ENCODE results near the gene ZDHHC5.

DNA sequence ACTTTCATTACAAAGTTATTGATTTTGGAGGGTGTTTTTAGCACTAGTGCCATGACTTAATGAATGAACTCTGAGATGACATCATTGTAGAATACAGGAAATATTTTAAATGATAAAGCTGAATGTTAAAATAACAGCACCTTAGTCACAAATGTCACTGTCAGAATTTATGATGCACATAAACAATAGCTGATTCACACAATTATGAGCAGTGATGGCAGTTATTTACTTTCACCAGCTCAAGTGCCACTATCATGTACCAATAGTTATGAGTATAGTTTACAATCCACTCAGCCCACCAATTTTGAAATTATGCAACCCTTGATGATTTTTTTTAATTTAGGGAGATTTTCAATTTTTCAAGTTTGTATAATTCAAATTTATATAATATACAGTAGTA lies 47.4 kb upstream of the ZDHHC5 start:
- TF ChIP-seq CREM (CRISPR knock-in tag; IDR thresholded peaks at IDR 0.05) (no peak), KAT7 (CRISPR knock-in tag; IDR thresholded peaks at IDR 0.05; ENCODE audit: borderline replicate concordance) (no peak), FOXJ3 (CRISPR knock-in tag; IDR thresholded peaks at IDR 0.05; ENCODE audit: borderline replicate concordance) (no peak), TCF7 (CRISPR knock-in tag; IDR thresholded peaks at IDR 0.05; ENCODE audit: low read depth) (no peak), ZNF423 (CRISPR knock-in tag; IDR thresholded peaks at IDR 0.05) (no peak), RORB (CRISPR knock-in tag; IDR thresholded peaks at IDR 0.05) (no peak), SMAD3 (CRISPR knock-in tag; IDR thresholded peaks at IDR 0.05; ENCODE audit: borderline replicate concordance) (no peak), NR2C2 (CRISPR knock-in tag; IDR thresholded peaks at IDR 0.05) (no peak), SP1 (CRISPR knock-in tag; conservative IDR thresholded peaks at IDR 0.05) (no peak)
- TF ChIP-seq, protein P1, sequence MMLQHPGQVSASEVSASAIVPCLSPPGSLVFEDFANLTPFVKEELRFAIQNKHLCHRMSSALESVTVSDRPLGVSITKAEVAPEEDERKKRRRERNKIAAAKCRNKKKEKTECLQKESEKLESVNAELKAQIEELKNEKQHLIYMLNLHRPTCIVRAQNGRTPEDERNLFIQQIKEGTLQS (CRISPR knock-in tag; conservative IDR thresholded peaks at IDR 0.05) = no peak
- TF ChIP-seq, protein P2, sequence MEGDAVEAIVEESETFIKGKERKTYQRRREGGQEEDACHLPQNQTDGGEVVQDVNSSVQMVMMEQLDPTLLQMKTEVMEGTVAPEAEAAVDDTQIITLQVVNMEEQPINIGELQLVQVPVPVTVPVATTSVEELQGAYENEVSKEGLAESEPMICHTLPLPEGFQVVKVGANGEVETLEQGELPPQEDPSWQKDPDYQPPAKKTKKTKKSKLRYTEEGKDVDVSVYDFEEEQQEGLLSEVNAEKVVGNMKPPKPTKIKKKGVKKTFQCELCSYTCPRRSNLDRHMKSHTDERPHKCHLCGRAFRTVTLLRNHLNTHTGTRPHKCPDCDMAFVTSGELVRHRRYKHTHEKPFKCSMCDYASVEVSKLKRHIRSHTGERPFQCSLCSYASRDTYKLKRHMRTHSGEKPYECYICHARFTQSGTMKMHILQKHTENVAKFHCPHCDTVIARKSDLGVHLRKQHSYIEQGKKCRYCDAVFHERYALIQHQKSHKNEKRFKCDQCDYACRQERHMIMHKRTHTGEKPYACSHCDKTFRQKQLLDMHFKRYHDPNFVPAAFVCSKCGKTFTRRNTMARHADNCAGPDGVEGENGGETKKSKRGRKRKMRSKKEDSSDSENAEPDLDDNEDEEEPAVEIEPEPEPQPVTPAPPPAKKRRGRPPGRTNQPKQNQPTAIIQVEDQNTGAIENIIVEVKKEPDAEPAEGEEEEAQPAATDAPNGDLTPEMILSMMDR (IDR thresholded peaks at IDR 0.05) = no peak
- TF ChIP-seq, protein P3, sequence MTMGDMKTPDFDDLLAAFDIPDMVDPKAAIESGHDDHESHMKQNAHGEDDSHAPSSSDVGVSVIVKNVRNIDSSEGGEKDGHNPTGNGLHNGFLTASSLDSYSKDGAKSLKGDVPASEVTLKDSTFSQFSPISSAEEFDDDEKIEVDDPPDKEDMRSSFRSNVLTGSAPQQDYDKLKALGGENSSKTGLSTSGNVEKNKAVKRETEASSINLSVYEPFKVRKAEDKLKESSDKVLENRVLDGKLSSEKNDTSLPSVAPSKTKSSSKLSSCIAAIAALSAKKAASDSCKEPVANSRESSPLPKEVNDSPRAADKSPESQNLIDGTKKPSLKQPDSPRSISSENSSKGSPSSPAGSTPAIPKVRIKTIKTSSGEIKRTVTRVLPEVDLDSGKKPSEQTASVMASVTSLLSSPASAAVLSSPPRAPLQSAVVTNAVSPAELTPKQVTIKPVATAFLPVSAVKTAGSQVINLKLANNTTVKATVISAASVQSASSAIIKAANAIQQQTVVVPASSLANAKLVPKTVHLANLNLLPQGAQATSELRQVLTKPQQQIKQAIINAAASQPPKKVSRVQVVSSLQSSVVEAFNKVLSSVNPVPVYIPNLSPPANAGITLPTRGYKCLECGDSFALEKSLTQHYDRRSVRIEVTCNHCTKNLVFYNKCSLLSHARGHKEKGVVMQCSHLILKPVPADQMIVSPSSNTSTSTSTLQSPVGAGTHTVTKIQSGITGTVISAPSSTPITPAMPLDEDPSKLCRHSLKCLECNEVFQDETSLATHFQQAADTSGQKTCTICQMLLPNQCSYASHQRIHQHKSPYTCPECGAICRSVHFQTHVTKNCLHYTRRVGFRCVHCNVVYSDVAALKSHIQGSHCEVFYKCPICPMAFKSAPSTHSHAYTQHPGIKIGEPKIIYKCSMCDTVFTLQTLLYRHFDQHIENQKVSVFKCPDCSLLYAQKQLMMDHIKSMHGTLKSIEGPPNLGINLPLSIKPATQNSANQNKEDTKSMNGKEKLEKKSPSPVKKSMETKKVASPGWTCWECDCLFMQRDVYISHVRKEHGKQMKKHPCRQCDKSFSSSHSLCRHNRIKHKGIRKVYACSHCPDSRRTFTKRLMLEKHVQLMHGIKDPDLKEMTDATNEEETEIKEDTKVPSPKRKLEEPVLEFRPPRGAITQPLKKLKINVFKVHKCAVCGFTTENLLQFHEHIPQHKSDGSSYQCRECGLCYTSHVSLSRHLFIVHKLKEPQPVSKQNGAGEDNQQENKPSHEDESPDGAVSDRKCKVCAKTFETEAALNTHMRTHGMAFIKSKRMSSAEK (CRISPR knock-in tag; IDR thresholded peaks at IDR 0.05; ENCODE audit: borderline replicate concordance) = no peak
- TF ChIP-seq, protein P4, sequence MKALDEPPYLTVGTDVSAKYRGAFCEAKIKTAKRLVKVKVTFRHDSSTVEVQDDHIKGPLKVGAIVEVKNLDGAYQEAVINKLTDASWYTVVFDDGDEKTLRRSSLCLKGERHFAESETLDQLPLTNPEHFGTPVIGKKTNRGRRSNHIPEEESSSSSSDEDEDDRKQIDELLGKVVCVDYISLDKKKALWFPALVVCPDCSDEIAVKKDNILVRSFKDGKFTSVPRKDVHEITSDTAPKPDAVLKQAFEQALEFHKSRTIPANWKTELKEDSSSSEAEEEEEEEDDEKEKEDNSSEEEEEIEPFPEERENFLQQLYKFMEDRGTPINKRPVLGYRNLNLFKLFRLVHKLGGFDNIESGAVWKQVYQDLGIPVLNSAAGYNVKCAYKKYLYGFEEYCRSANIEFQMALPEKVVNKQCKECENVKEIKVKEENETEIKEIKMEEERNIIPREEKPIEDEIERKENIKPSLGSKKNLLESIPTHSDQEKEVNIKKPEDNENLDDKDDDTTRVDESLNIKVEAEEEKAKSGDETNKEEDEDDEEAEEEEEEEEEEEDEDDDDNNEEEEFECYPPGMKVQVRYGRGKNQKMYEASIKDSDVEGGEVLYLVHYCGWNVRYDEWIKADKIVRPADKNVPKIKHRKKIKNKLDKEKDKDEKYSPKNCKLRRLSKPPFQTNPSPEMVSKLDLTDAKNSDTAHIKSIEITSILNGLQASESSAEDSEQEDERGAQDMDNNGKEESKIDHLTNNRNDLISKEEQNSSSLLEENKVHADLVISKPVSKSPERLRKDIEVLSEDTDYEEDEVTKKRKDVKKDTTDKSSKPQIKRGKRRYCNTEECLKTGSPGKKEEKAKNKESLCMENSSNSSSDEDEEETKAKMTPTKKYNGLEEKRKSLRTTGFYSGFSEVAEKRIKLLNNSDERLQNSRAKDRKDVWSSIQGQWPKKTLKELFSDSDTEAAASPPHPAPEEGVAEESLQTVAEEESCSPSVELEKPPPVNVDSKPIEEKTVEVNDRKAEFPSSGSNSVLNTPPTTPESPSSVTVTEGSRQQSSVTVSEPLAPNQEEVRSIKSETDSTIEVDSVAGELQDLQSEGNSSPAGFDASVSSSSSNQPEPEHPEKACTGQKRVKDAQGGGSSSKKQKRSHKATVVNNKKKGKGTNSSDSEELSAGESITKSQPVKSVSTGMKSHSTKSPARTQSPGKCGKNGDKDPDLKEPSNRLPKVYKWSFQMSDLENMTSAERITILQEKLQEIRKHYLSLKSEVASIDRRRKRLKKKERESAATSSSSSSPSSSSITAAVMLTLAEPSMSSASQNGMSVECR (CRISPR knock-in tag; IDR thresholded peaks at IDR 0.05; ENCODE audit: borderline replicate concordance) = no peak
- TF ChIP-seq, protein P5, sequence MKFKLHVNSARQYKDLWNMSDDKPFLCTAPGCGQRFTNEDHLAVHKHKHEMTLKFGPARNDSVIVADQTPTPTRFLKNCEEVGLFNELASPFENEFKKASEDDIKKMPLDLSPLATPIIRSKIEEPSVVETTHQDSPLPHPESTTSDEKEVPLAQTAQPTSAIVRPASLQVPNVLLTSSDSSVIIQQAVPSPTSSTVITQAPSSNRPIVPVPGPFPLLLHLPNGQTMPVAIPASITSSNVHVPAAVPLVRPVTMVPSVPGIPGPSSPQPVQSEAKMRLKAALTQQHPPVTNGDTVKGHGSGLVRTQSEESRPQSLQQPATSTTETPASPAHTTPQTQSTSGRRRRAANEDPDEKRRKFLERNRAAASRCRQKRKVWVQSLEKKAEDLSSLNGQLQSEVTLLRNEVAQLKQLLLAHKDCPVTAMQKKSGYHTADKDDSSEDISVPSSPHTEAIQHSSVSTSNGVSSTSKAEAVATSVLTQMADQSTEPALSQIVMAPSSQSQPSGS (CRISPR knock-in tag; IDR thresholded peaks at IDR 0.05; ENCODE audit: borderline replicate concordance, low read depth) = no peak

Data from WTC11 (cell line).